Sigmoid colon (tissue), 7 donors: ENCODE data around the gene PLCB1. TPM values are rescaled to one million over a fixed set of nuclear protein-coding genes. Genes with fewer than 3 reads are reported as not detected.

Experiments used
- DNase-seq: peaks from one replicate; pipeline ENCODE4 v3.0.0-alpha.2; 2019
- H3K27ac ChIP-seq, 4 donors: fragments of 200-600 bp; sonication (generic); one replicate each; pipeline ENCODE4 v1.5.1; 2016 to 2019; ENCODE audit warnings: mild to moderate bottlenecking in 1 of 4
- H3K27me3 ChIP-seq, 3 donors: fragments of 200-600 bp; sonication (generic); one replicate each; pipeline ENCODE4 v1.5.1; 2019; ENCODE audit warnings: mild to moderate bottlenecking in 1 of 3
- H3K36me3 ChIP-seq, 4 donors: fragments of 200-600 bp; sonication (generic); one replicate each; pipeline ENCODE4 v1.5.1; 2016 to 2019
- H3K4me1 ChIP-seq, 4 donors: fragments of 200-600 bp; sonication (generic); one replicate each; pipeline ENCODE4 v1.5.1; 2017 to 2019
- H3K4me3 ChIP-seq, 4 donors: fragments of 200-600 bp; sonication (generic); one replicate each; pipeline ENCODE4 v1.5.1; 2017 to 2019; ENCODE audit warnings: mild to moderate bottlenecking in 2 of 4, moderate library complexity in 1 of 4
- H3K9me3 ChIP-seq, 4 donors: fragments of 200-600 bp in 3 of 4; sonication (generic) in 3 of 4; one replicate each; pipeline versions ENCODE4 v1.5.1 to v1.6.1; 2013 to 2019
- CTCF ChIP-seq, 4 experiments: fragments of 450-650 bp in 3 of 4; fragments of 200-600 bp in 1 of 4; IDR thresholded peaks; one replicate each; pipeline ENCODE4 v1.5.1; 2016 to 2019; ENCODE audit warnings: antibody characterized with exemption in 4 of 4, mild to moderate bottlenecking in 3 of 4, moderate library complexity in 2 of 4
- EP300 ChIP-seq, 4 donors: sonication (generic); formaldehyde crosslinking; IDR thresholded peaks; one replicate each; pipeline ENCODE4 v1.6.1; 2017; ENCODE audit warnings: antibody characterized with exemption in 4 of 4
- POLR2A ChIP-seq, 2 donors: fragments of 450-650 bp; IDR thresholded peaks; one replicate each; pipeline ENCODE4 v1.6.1; 2016; ENCODE audit warnings: antibody characterized with exemption in 2 of 2, mild to moderate bottlenecking in 2 of 2, moderate library complexity in 2 of 2
- POLR2AphosphoS5 ChIP-seq, 4 donors: sonication (generic); formaldehyde crosslinking; IDR thresholded peaks; one replicate each; pipeline ENCODE4 v1.6.1; 2017; ENCODE audit warnings: antibody characterized with exemption in 4 of 4
- WGBS, 2 donors: extraction: QIAGEN DNeasy Blood & Tissue Kit; methylation state at CpG; one replicate each; pipeline ENCODE4 v1.1.7; 2013; 5-methylcytosine and 5-hydroxymethylcytosine counted together
- intact Hi-C: fragments of 100-400 bp; cut with DNase I; formaldehyde crosslinking; loops from one replicate; pipeline ENCODE4 v1.15.1; 2023
- polyA plus RNA-seq, 3 donors: library from polyadenylated mRNA; stranded (reverse); fragments of 200-250 nt; gene quantifications; one replicate each; pipeline ENCODE4 v1.2.3, GENCODE V29; 2013
- total RNA-seq, 4 donors: library from RNA; depleted of rRNA; stranded (reverse); fragments of >200 nt; gene quantifications; one replicate each; pipeline ENCODE4 v1.1.0, GENCODE V29; 2016
- donor health status: healthy with polysubstance abuse.
- donor health status: Bipolar disorder and iron deficiency.
- donor health status: healthy.

The PLCB1 gene
- total and polyA plus RNA-seq, 7 donors, result 0.92 to 117 (median 86.7) TPM

GRCh38 chr20:8788275-8788674 is 656.2 kb downstream of the PLCB1 start:
- no peaks in the 10 kb centered on the region for H3K9me3 ChIP-seq
- no peak for DNase-seq
- H3K4me1 ChIP-seq, result peaks cover 0 to 9% (median 0%) of the 10 kb centered on the region in 4 donors
- no peak overlapping the region for H3K4me3 ChIP-seq
- H3K36me3 ChIP-seq, result peaks cover 0 to 29% (median 3%) of the 10 kb centered on the region in 4 donors
- TF ChIP-seq POLR2AphosphoS5 (IDR thresholded peaks at IDR 0.05), result no peak
- TF ChIP-seq EP300 (IDR thresholded peaks at IDR 0.05), result no peak
- no peak for TF ChIP-seq POLR2A (IDR thresholded peaks at IDR 0.05)
- no peak for TF ChIP-seq CTCF (IDR thresholded peaks at IDR 0.05)
- 94 to 97% methylated on average over 2 of the region's 2 CpGs for WGBS, 2 donors
- H3K27ac ChIP-seq, result no peak overlapping the region
- no peaks in the 10 kb centered on the region for H3K27me3 ChIP-seq
- intact Hi-C loops, result no loop called here

DNA sequence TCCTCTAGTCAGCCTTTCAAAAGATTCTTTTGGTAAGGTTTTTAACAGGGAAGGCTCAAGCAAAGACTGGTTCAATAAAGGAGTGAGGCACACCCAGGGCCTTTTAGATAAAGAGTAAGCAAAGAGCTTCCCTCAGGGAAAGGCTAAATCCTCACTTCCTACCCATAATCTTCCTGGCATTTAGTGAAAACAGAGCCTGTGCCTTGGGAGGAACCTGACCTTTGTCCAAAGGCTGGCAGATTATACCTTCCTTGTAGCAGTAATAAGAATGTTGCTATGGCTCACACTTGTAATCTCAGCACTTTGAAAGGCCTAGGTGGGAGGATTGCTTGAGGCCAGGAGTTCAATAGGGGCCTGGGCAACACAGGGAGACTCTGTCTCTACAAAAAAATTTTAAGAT is 656.8 kb downstream of the PLCB1 start:
- Histone ChIP-seq H3K9me3 (no peaks in the 10 kb centered on the region), H3K4me3 (no peak overlapping the region), H3K27me3 (no peaks in the 10 kb centered on the region), H3K27ac (no peak overlapping the region), H3K4me1 (peaks cover 0 to 9% (median 0%) of the 10 kb centered on the region in 4 donors), H3K36me3 (peaks cover 0 to 29% (median 3%) of the 10 kb centered on the region in 4 donors)
- intact Hi-C loops, result no loop called here
- DNase-seq, result no peak
- no peak for TF ChIP-seq POLR2A (IDR thresholded peaks at IDR 0.05)

DNA sequence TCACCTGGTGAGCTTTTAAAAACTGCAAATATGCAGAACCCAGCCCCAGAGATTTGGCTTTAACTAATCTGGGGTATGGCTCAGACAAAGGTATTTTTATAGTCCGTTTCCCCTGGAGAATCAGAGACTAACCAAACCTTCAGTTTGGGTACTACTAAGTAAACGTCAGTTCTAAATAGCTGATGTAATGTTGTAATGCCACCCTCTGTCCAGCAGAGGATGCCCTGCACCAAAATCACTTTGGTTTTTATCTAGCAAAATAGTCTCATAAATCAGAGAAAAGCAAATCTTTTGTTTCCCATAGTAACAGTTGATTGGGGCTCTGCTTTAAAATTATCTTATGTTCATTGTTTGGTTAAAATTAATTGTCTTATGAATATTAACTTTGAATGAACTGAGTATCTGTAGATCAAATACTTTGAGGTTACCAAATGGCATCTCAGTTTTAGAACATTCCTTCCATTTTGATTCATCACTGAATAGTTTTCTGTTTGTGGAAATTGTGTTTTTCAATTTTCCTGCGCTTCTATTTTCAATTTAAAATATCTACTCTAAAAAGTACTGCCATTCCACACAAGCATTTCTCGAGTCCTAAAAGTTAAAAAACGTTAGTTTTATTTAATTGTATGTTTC is 658.5 kb downstream of the PLCB1 start:
- peaks cover 0 to 19% (median 7%) of the 10 kb centered on the region in 4 donors for H3K4me1 ChIP-seq
- no peak overlapping the region for H3K4me3 ChIP-seq
- peak overlapping the region in 1 of 4 donors; percentile 26 for H3K27ac ChIP-seq
- no peak for DNase-seq
- no peaks in the 10 kb centered on the region for H3K9me3 ChIP-seq
- TF ChIP-seq CTCF (IDR thresholded peaks at IDR 0.05), result peak; percentile 79 to 99 (median 94)
- TF ChIP-seq POLR2A (IDR thresholded peaks at IDR 0.05), result no peak
- TF ChIP-seq EP300 (IDR thresholded peaks at IDR 0.05), result no peak
- TF ChIP-seq POLR2AphosphoS5 (IDR thresholded peaks at IDR 0.05), result no peak
- no peaks in the 10 kb centered on the region for H3K27me3 ChIP-seq
- 44 to 57% methylated on average over 5 of the region's 5 CpGs for whole genome bisulfite sequencing, 2 donors
- intact Hi-C loops, result loop anchor here (2.0 to 5.0 kb wide), 2 partner anchors 277 to 570 kb away; partner anchors contain the start of gene PLCB4
- H3K36me3 ChIP-seq, result peaks cover 0 to 29% (median 3%) of the 10 kb centered on the region in 4 donors

DNA sequence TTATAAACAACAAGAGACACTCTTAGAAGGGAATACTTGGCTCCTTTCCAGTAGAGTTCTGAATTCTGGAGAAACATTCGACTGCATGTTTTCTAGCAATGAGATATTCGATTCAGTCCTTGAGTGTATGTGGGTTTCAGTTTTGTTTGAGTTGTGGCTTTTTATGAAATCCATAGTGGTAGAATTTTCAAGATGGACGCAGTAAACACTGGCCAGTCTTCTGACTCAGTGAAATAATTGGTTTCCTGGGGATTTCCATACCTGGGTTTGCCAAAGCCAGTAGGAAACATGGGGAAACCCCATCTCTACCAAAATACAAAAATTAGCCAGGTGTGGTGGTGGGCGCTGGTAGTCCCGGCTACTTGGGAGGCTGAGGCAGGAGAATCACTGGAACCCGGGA is 663.3 kb downstream of the PLCB1 start:
- H3K4me1 ChIP-seq, result peaks cover 0 to 33% (median 23%) of the 10 kb centered on the region in 4 donors
- intact Hi-C loops, result no loop called here
- 86 to 87% methylated on average over 6 of the region's 6 CpGs for WGBS, 2 donors
- TF ChIP-seq POLR2AphosphoS5 (IDR thresholded peaks at IDR 0.05) (no peak), CTCF (IDR thresholded peaks at IDR 0.05) (no peak), POLR2A (IDR thresholded peaks at IDR 0.05) (no peak), EP300 (IDR thresholded peaks at IDR 0.05) (no peak)
- H3K27ac ChIP-seq, result peak overlapping the region in 1 of 4 donors; percentile 13
- no peaks in the 10 kb centered on the region for H3K9me3 ChIP-seq
- H3K36me3 ChIP-seq, result peaks cover 0 to 10% (median 0%) of the 10 kb centered on the region in 4 donors
- no peak overlapping the region for H3K4me3 ChIP-seq
- no peaks in the 10 kb centered on the region for H3K27me3 ChIP-seq
- no peak for DNase-seq

- Histone ChIP-seq H3K27me3 (no peaks in the 10 kb centered on the region), H3K9me3 (no peaks in the 10 kb centered on the region), H3K4me1 (peaks cover 0 to 32% (median 21%) of the 10 kb centered on the region in 4 donors), H3K4me3 (no peak overlapping the region), H3K27ac (peak overlapping the region in 3 of 4 donors; percentile 13 to 39 (median 29)), H3K36me3 (peaks cover 0 to 10% (median 0%) of the 10 kb centered on the region in 4 donors)
- WGBS, 2 donors, result 71 to 75% methylated on average over 5 of the region's 5 CpGs
- DNase-seq, result no peak
- TF ChIP-seq EP300 (IDR thresholded peaks at IDR 0.05), result no peak
- TF ChIP-seq POLR2A (IDR thresholded peaks at IDR 0.05), result no peak
- peak in 1 of 4 donors; percentile 22 for TF ChIP-seq POLR2AphosphoS5 (IDR thresholded peaks at IDR 0.05)
- intact Hi-C loops, result no loop called here
These were observed 664.1 kb downstream of the PLCB1 start for GRCh38 chr20:8796088-8796660.
